ENCODE results near the gene ACADSB. TPM values are rescaled to one million over a fixed set of nuclear protein-coding genes. Genes with fewer than 3 reads are reported as not detected.

ACADSB gene
- total and polyA plus RNA-seq, 2 experiments from 2014 or later, result 3.7 to 6.5 TPM

DNA sequence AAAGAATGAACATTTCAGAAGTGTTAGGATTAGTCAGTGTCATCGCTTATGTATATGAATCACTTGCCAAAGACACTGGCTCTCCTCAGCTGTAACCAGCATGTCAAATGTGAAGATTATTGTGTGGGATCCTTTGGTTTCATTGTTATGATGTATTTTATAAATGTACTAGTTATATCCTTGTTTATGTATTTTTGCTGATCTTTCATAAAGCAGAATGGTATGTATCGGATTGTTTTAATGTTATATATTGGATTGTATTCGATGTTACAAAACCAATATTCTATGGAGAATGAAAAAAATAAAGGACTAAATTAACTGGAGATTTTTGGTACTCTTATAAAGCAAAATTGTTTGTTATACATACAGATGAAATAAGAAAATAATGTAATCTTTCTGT is 49.2 kb downstream of the ACADSB start:
- Histone ChIP-seq H3K27me3 (ENCODE audit: insufficient read depth) (no peaks in the 10 kb centered on the region), H3K79me2 (replicated peaks; ENCODE audit: insufficient read depth) (no peaks in the 10 kb centered on the region), H3K4me2 (no peak overlapping the region), H3K27ac (ENCODE audit: low read depth) (no peak overlapping the region), H4K20me1 (replicated peaks; ENCODE audit: insufficient read depth) (no peaks in the 10 kb centered on the region), H3K36me3 (ENCODE audit: insufficient read depth) (no peaks in the 10 kb centered on the region), H3F3A (replicated peaks; ENCODE audit: low read depth) (no peaks in the 10 kb centered on the region), H2AFZ (no peak overlapping the region), H3K9me2 (ENCODE audit: insufficient read depth) (no peaks in the 10 kb centered on the region), H3K4me1 (ENCODE audit: insufficient read depth) (no peaks in the 10 kb centered on the region), H3K4me3 (no peak overlapping the region)
- peaks cover 13% of the 10 kb centered on the region for H3K36me3 Mint-ChIP-seq (ENCODE audit: low read depth)
- no peaks in the 10 kb centered on the region for H3K9me3 Mint-ChIP-seq
- TF ChIP-seq, protein P1, sequence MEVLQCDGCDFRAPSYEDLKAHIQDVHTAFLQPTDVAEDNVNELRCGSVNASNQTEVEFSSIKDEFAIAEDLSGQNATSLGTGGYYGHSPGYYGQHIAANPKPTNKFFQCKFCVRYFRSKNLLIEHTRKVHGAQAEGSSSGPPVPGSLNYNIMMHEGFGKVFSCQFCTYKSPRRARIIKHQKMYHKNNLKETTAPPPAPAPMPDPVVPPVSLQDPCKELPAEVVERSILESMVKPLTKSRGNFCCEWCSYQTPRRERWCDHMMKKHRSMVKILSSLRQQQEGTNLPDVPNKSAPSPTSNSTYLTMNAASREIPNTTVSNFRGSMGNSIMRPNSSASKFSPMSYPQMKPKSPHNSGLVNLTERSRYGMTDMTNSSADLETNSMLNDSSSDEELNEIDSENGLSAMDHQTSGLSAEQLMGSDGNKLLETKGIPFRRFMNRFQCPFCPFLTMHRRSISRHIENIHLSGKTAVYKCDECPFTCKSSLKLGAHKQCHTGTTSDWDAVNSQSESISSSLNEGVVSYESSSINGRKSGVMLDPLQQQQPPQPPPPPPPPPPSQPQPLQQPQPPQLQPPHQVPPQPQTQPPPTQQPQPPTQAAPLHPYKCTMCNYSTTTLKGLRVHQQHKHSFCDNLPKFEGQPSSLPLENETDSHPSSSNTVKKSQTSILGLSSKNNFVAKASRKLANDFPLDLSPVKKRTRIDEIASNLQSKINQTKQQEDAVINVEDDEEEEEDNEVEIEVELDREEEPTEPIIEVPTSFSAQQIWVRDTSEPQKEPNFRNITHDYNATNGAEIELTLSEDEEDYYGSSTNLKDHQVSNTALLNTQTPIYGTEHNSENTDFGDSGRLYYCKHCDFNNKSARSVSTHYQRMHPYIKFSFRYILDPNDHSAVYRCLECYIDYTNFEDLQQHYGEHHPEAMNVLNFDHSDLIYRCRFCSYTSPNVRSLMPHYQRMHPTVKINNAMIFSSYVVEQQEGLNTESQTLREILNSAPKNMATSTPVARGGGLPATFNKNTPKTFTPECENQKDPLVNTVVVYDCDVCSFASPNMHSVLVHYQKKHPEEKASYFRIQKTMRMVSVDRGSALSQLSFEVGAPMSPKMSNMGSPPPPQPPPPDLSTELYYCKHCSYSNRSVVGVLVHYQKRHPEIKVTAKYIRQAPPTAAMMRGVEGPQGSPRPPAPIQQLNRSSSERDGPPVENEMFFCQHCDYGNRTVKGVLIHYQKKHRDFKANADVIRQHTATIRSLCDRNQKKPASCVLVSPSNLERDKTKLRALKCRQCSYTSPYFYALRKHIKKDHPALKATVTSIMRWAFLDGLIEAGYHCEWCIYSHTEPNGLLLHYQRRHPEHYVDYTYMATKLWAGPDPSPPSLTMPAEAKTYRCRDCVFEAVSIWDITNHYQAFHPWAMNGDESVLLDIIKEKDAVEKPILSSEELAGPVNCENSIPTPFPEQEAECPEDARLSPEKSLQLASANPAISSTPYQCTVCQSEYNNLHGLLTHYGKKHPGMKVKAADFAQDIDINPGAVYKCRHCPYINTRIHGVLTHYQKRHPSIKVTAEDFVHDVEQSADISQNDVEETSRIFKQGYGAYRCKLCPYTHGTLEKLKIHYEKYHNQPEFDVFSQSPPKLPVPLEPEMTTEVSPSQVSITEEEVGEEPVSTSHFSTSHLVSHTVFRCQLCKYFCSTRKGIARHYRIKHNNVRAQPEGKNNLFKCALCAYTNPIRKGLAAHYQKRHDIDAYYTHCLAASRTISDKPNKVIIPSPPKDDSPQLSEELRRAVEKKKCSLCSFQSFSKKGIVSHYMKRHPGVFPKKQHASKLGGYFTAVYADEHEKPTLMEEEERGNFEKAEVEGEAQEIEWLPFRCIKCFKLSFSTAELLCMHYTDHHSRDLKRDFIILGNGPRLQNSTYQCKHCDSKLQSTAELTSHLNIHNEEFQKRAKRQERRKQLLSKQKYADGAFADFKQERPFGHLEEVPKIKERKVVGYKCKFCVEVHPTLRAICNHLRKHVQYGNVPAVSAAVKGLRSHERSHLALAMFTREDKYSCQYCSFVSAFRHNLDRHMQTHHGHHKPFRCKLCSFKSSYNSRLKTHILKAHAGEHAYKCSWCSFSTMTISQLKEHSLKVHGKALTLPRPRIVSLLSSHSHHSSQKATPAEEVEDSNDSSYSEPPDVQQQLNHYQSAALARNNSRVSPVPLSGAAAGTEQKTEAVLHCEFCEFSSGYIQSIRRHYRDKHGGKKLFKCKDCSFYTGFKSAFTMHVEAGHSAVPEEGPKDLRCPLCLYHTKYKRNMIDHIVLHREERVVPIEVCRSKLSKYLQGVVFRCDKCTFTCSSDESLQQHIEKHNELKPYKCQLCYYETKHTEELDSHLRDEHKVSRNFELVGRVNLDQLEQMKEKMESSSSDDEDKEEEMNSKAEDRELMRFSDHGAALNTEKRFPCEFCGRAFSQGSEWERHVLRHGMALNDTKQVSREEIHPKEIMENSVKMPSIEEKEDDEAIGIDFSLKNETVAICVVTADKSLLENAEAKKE (CRISPR knock-in tag; IDR thresholded peaks at IDR 0.05), result no peak
- TF ChIP-seq, protein P2, sequence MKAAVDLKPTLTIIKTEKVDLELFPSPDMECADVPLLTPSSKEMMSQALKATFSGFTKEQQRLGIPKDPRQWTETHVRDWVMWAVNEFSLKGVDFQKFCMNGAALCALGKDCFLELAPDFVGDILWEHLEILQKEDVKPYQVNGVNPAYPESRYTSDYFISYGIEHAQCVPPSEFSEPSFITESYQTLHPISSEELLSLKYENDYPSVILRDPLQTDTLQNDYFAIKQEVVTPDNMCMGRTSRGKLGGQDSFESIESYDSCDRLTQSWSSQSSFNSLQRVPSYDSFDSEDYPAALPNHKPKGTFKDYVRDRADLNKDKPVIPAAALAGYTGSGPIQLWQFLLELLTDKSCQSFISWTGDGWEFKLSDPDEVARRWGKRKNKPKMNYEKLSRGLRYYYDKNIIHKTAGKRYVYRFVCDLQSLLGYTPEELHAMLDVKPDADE (IDR thresholded peaks at IDR 0.05), result no peak
- TF ChIP-seq EZH2phosphoT487 (IDR thresholded peaks at IDR 0.05; ENCODE audit: unreplicated experiment) (no peak), ZNF331 (CRISPR knock-in tag; IDR thresholded peaks at IDR 0.05; ENCODE audit: low read depth) (no peak), JUNB (IDR thresholded peaks at IDR 0.05; ENCODE audit: unreplicated experiment) (no peak), STAT1 (IDR thresholded peaks at IDR 0.05; ENCODE audit: unreplicated experiment) (no peak), CREB1 (CRISPR knock-in tag; IDR thresholded peaks at IDR 0.05; ENCODE audit: low read depth) (no peak), ZNF114 (CRISPR knock-in tag; IDR thresholded peaks at IDR 0.05) (no peak), NANOG (IDR thresholded peaks at IDR 0.05; ENCODE audit: borderline replicate concordance) (no peak), POLR2AphosphoS5 (IDR thresholded peaks at IDR 0.05; ENCODE audit: low read depth) (no peak), EZH2 (IDR thresholded peaks at IDR 0.05; ENCODE audit: low read depth, unreplicated experiment) (no peak)
- TF ChIP-seq, protein P3, sequence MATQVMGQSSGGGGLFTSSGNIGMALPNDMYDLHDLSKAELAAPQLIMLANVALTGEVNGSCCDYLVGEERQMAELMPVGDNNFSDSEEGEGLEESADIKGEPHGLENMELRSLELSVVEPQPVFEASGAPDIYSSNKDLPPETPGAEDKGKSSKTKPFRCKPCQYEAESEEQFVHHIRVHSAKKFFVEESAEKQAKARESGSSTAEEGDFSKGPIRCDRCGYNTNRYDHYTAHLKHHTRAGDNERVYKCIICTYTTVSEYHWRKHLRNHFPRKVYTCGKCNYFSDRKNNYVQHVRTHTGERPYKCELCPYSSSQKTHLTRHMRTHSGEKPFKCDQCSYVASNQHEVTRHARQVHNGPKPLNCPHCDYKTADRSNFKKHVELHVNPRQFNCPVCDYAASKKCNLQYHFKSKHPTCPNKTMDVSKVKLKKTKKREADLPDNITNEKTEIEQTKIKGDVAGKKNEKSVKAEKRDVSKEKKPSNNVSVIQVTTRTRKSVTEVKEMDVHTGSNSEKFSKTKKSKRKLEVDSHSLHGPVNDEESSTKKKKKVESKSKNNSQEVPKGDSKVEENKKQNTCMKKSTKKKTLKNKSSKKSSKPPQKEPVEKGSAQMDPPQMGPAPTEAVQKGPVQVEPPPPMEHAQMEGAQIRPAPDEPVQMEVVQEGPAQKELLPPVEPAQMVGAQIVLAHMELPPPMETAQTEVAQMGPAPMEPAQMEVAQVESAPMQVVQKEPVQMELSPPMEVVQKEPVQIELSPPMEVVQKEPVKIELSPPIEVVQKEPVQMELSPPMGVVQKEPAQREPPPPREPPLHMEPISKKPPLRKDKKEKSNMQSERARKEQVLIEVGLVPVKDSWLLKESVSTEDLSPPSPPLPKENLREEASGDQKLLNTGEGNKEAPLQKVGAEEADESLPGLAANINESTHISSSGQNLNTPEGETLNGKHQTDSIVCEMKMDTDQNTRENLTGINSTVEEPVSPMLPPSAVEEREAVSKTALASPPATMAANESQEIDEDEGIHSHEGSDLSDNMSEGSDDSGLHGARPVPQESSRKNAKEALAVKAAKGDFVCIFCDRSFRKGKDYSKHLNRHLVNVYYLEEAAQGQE (IDR thresholded peaks at IDR 0.05; ENCODE audit: unreplicated experiment), result no peak
- TF ChIP-seq, protein P4, sequence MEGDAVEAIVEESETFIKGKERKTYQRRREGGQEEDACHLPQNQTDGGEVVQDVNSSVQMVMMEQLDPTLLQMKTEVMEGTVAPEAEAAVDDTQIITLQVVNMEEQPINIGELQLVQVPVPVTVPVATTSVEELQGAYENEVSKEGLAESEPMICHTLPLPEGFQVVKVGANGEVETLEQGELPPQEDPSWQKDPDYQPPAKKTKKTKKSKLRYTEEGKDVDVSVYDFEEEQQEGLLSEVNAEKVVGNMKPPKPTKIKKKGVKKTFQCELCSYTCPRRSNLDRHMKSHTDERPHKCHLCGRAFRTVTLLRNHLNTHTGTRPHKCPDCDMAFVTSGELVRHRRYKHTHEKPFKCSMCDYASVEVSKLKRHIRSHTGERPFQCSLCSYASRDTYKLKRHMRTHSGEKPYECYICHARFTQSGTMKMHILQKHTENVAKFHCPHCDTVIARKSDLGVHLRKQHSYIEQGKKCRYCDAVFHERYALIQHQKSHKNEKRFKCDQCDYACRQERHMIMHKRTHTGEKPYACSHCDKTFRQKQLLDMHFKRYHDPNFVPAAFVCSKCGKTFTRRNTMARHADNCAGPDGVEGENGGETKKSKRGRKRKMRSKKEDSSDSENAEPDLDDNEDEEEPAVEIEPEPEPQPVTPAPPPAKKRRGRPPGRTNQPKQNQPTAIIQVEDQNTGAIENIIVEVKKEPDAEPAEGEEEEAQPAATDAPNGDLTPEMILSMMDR (conservative IDR thresholded peaks at IDR 0.05; ENCODE audit: low read depth in 2 of 2), result no peak
- H3K4me1 Mint-ChIP-seq, result no peaks in the 10 kb centered on the region
- ATAC-seq, result no peak
- DNase-seq (ENCODE audit: low spot score), result no peak
- H3K27me3 Mint-ChIP-seq (ENCODE audit: insufficient read depth, low read depth, poor library complexity), result peaks cover 3% of the 10 kb centered on the region
- no peak overlapping the region for H3K27ac Mint-ChIP-seq
- H3K4me3 Mint-ChIP-seq, result no peak overlapping the region
